Mucosa of rectum (tissue), 2 donors: Measurements from ENCODE around the gene STMN1.
A peak's percentile ranks its signal among the peaks of the same experiment; 100 is the strongest.
"Not testable (repeated sequence)": the region's sequence is repeated elsewhere in the genome, so short reads cannot be mapped to it uniquely, and the experiment has no call there.

Experiments
- H3K27ac ChIP-seq, 2 donors: one replicate each; pipeline ENCODE4 v1.7.0; 2013; ENCODE audit warnings: inconsistent platforms in 2 of 2, low read depth in 2 of 2, low read length in 2 of 2
- H3K27me3 ChIP-seq, 2 donors: one replicate each; pipeline ENCODE4 v1.7.0; 2013; ENCODE audit warnings: low read length in 2 of 2; ENCODE audit not compliant: control insufficient read depth in 2 of 2, insufficient read depth in 2 of 2
- H3K36me3 ChIP-seq, 2 donors: one replicate each; pipeline ENCODE4 v1.7.0; 2013; ENCODE audit warnings: low read length in 2 of 2; ENCODE audit not compliant: control insufficient read depth in 2 of 2, insufficient read depth in 2 of 2
- H3K4me1 ChIP-seq, 2 donors: one replicate each; pipeline ENCODE4 v1.7.0; 2013; ENCODE audit warnings: low read length in 2 of 2, mild to moderate bottlenecking in 1 of 2; ENCODE audit not compliant: control insufficient read depth in 2 of 2, insufficient read depth in 2 of 2
- H3K4me3 ChIP-seq, 2 donors: one replicate each; pipeline ENCODE4 v1.7.0; 2013; ENCODE audit warnings: low read length in 2 of 2
- H3K9ac ChIP-seq, 2 donors: one replicate each; pipeline ENCODE4 v1.7.0; 2013; ENCODE audit warnings: low read length in 2 of 2, low read depth in 1 of 2, mild to moderate bottlenecking in 1 of 2
- H3K9me3 ChIP-seq, 2 donors: one replicate each; pipeline ENCODE4 v1.7.0; 2013; ENCODE audit warnings: low read length in 2 of 2; ENCODE audit not compliant: control insufficient read depth in 2 of 2
- donor health status: healthy.
- donor health status: Normal muscosa, but diverticular disease.

The STMN1 gene

GRCh38 chr1:25933479-25934365 lies 27.5 kb upstream of the STMN1 start:
- peaks cover 0 to 3% of the 10 kb centered on the region in 2 donors for H3K27me3 ChIP-seq
- no peak overlapping the region for H3K9ac ChIP-seq
- H3K36me3 ChIP-seq = no peaks in the 10 kb centered on the region
- H3K27ac ChIP-seq = no peak overlapping the region
- H3K9me3 ChIP-seq = no peaks in the 10 kb centered on the region
- H3K4me3 ChIP-seq = no peak overlapping the region
- H3K4me1 ChIP-seq = no peaks in the 10 kb centered on the region

- not testable (repeated sequence) for H3K4me1 ChIP-seq, H3K27me3 ChIP-seq, H3K4me3 ChIP-seq, H3K27ac ChIP-seq, H3K9ac ChIP-seq, H3K9me3 ChIP-seq, H3K36me3 ChIP-seq
These were observed 26.7 kb upstream of the STMN1 start for GRCh38 chr1:25932811-25933400.

GRCh38 chr1:25932321-25932720 lies 26.1 kb upstream of the STMN1 start:
- H3K27ac ChIP-seq = no peak overlapping the region
- H3K36me3 ChIP-seq = no peaks in the 10 kb centered on the region
- H3K9ac ChIP-seq = no peak overlapping the region
- no peak overlapping the region for H3K4me3 ChIP-seq
- H3K27me3 ChIP-seq = peaks cover 0 to 3% of the 10 kb centered on the region in 2 donors
- no peaks in the 10 kb centered on the region for H3K9me3 ChIP-seq
- no peaks in the 10 kb centered on the region for H3K4me1 ChIP-seq

GRCh38 chr1:25929016-25929415 lies 22.8 kb upstream of the STMN1 start:
- Histone ChIP-seq H3K36me3 (no peaks in the 10 kb centered on the region), H3K9ac (no peak overlapping the region), H3K27me3 (no peaks in the 10 kb centered on the region), H3K27ac (no peak overlapping the region), H3K9me3 (no peaks in the 10 kb centered on the region), H3K4me3 (no peak overlapping the region), H3K4me1 (no peaks in the 10 kb centered on the region)

- no peak overlapping the region for H3K27ac ChIP-seq
- H3K36me3 ChIP-seq = no peaks in the 10 kb centered on the region
- peaks cover 7 to 12% of the 10 kb centered on the region in 2 donors for H3K4me1 ChIP-seq
- H3K27me3 ChIP-seq = peaks cover 0 to 8% of the 10 kb centered on the region in 2 donors
- H3K4me3 ChIP-seq = no peak overlapping the region
- H3K9me3 ChIP-seq = no peaks in the 10 kb centered on the region
- H3K9ac ChIP-seq = no peak overlapping the region
These were observed 21.5 kb upstream of the STMN1 start for GRCh38 chr1:25927521-25928265.

GRCh38 chr1:25926731-25927496 lies 20.7 kb upstream of the STMN1 start:
- Histone ChIP-seq H3K27me3 (peaks cover 0 to 8% of the 10 kb centered on the region in 2 donors), H3K9ac (no peak overlapping the region), H3K9me3 (no peaks in the 10 kb centered on the region), H3K4me3 (no peak overlapping the region), H3K4me1 (peaks cover 14 to 15% of the 10 kb centered on the region in 2 donors), H3K27ac (no peak overlapping the region), H3K36me3 (no peaks in the 10 kb centered on the region)

- no peaks in the 10 kb centered on the region for H3K9me3 ChIP-seq
- H3K9ac ChIP-seq = no peak overlapping the region
- H3K27me3 ChIP-seq = peaks cover 3 to 8% of the 10 kb centered on the region in 2 donors
- H3K4me3 ChIP-seq = no peak overlapping the region
- peaks cover 14 to 15% of the 10 kb centered on the region in 2 donors for H3K4me1 ChIP-seq
- H3K36me3 ChIP-seq = no peaks in the 10 kb centered on the region
- H3K27ac ChIP-seq = no peak overlapping the region
These were observed 18.2 kb upstream of the STMN1 start for GRCh38 chr1:25924454-25924853.

GRCh38 chr1:25922971-25923552 lies 16.8 kb upstream of the STMN1 start:
- H3K4me3 ChIP-seq = peak overlapping the region; percentile 64 to 74
- H3K27ac ChIP-seq = peak overlapping the region; percentile 67
- peak overlapping the region; percentile 66 to 68 for H3K9ac ChIP-seq
- H3K36me3 ChIP-seq = no peaks in the 10 kb centered on the region
- H3K9me3 ChIP-seq = no peaks in the 10 kb centered on the region
- peaks cover 3 to 8% of the 10 kb centered on the region in 2 donors for H3K27me3 ChIP-seq
- peaks cover 14 to 15% of the 10 kb centered on the region in 2 donors for H3K4me1 ChIP-seq

GRCh38 chr1:25922056-25922970 lies 16.1 kb upstream of the STMN1 start:
- Histone ChIP-seq H3K27ac (peak overlapping the region; percentile 67), H3K36me3 (no peaks in the 10 kb centered on the region), H3K9me3 (no peaks in the 10 kb centered on the region), H3K27me3 (peaks cover 3 to 8% of the 10 kb centered on the region in 2 donors), H3K4me1 (peaks cover 14 to 15% of the 10 kb centered on the region in 2 donors), H3K4me3 (peak overlapping the region; percentile 64 to 74), H3K9ac (peak overlapping the region; percentile 66 to 68)
